Karpas-422 (cell line): ENCODE results near the gene SLC46A3. TPM values are rescaled to one million over a fixed set of nuclear protein-coding genes. Genes with fewer than 3 reads are reported as not detected.
"Not testable (repeated sequence)": the region's sequence is repeated elsewhere in the genome, so short reads cannot be mapped to it uniquely, and the experiment has no call there.

Experiments
- DNase-seq: peaks from one replicate; pipeline ENCODE4 v3.0.0-alpha.2; 2015
- H2AFZ ChIP-seq: fragments of 200-600 bp; sonication (generic); 2 replicates; pipeline ENCODE4 v1.6.1; 2014; ENCODE audit warnings: antibody characterized with exemption, low read length, mixed read lengths
- H3K27ac ChIP-seq: fragments of 200-600 bp; sonication (generic); 2 replicates; pipeline ENCODE4 v1.5.1; 2014; ENCODE audit warnings: mild to moderate bottlenecking, low read length, moderate library complexity
- H3K27me3 ChIP-seq: fragments of 200-600 bp; sonication (generic); 2 replicates; pipeline ENCODE4 v1.6.1; 2014; ENCODE audit warnings: low read length, mixed read lengths
- H3K36me3 ChIP-seq: fragments of 200-600 bp; sonication (generic); 2 replicates; pipeline ENCODE4 v1.6.1; 2014; ENCODE audit warnings: low read length, mixed read lengths; ENCODE audit not compliant: insufficient read depth
- H3K4me1 ChIP-seq: fragments of 200-600 bp; sonication (generic); 2 replicates; pipeline ENCODE4 v1.6.1; 2014; ENCODE audit warnings: mild to moderate bottlenecking, low read length, mixed read lengths
- H3K4me2 ChIP-seq: fragments of 200-600 bp; sonication (generic); 2 replicates; pipeline ENCODE4 v1.6.1; 2014; ENCODE audit warnings: low read length, low read depth, mild to moderate bottlenecking; ENCODE audit not compliant: poor library complexity, severe bottlenecking
- H3K4me3 ChIP-seq: fragments of 200-600 bp; sonication (generic); 2 replicates; pipeline ENCODE4 v1.5.1; 2014; ENCODE audit warnings: mild to moderate bottlenecking, antibody characterized with exemption, low read length, mixed read lengths
- H3K79me2 ChIP-seq: fragments of 200-600 bp; sonication (generic); 2 replicates; pipeline ENCODE4 v1.6.1; 2014; ENCODE audit warnings: mild to moderate bottlenecking, low read length, mixed read lengths
- H3K9ac ChIP-seq: fragments of 200-600 bp; sonication (generic); 2 replicates; pipeline ENCODE4 v1.6.0; 2014; ENCODE audit warnings: low read length
- H3K9me2 ChIP-seq: fragments of 200-600 bp; sonication (generic), shearing (Covaris generic); replicated peaks from 2 replicates; pipeline ENCODE4 v1.6.0; 2014; ENCODE audit warnings: mild to moderate bottlenecking, low read length, moderate library complexity; ENCODE audit not compliant: insufficient read depth
- H3K9me3 ChIP-seq: fragments of 300-700, 200-600 bp; sonication (generic); 2 replicates; pipeline ENCODE4 v1.6.1; 2014; ENCODE audit warnings: low read length, mixed read lengths
- H4K20me1 ChIP-seq: fragments of 200-600 bp; sonication (generic); 2 replicates; pipeline ENCODE4 v1.6.1; 2014; ENCODE audit warnings: mild to moderate bottlenecking, antibody characterized with exemption, low read length, low read depth; ENCODE audit not compliant: insufficient read depth
- total RNA-seq: library from RNA; depleted of rRNA; stranded (reverse); fragments of >200 nt; shearing (Covaris generic); gene quantifications from 2 replicates; pipeline ENCODE4 v1.2.3, GENCODE V29; 2014; ENCODE audit warnings: low replicate concordance

SLC46A3 gene
- total RNA-seq, 1 experiment from 2014 or later = 4.5 TPM

DNA sequence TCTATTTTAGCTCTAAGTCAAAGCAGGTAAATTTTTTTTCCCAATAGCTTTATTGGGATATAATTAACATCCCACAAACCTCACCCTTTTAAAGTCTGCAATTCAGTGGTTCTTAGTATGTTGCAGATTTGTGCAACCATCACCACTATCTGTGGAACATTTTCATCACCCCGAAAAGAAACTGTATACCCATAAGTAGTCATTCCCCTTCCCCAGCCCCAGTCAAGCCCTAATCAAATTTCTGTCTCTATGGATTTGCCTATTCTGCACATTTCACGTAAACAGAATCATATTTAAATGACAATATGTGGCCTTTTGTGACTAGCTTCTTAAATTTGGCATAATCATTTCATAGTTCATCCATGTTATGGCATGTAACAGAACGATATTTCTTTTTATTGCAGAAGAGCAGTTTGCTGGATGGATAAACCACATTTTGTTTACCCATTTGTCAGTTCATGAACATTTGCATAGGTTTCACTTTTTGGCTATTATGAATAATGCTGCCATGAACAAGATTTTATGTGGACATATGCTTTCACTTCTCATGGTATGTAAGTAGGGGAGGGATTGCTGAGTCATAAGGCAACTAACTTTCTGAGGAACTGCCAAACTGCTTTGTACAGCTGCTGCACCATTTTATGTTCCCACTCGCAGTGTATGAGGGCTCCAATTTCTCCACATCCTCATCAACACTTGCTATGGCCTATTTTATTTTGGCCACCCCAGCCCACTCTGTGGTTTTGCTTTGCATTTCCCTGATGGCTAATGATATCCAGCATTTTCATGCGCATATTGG, 10.9 kb downstream of the SLC46A3 start:
- H3K36me3 ChIP-seq = no peaks in the 10 kb centered on the region
- H3K27me3 ChIP-seq = no peaks in the 10 kb centered on the region
- no peaks in the 10 kb centered on the region for H3K9me3 ChIP-seq
- H3K4me2 ChIP-seq = no peak overlapping the region
- H3K4me1 ChIP-seq = peaks cover 8% of the 10 kb centered on the region
- no peak overlapping the region for H3K4me3 ChIP-seq
- no peak overlapping the region for H3K27ac ChIP-seq
- H3K79me2 ChIP-seq = no peaks in the 10 kb centered on the region
- no peak overlapping the region for H3K9ac ChIP-seq
- H2AFZ ChIP-seq = no peak overlapping the region
- peak; percentile 44 for DNase-seq
- H3K9me2 ChIP-seq = no peaks in the 10 kb centered on the region
- H4K20me1 ChIP-seq = no peaks in the 10 kb centered on the region

DNA sequence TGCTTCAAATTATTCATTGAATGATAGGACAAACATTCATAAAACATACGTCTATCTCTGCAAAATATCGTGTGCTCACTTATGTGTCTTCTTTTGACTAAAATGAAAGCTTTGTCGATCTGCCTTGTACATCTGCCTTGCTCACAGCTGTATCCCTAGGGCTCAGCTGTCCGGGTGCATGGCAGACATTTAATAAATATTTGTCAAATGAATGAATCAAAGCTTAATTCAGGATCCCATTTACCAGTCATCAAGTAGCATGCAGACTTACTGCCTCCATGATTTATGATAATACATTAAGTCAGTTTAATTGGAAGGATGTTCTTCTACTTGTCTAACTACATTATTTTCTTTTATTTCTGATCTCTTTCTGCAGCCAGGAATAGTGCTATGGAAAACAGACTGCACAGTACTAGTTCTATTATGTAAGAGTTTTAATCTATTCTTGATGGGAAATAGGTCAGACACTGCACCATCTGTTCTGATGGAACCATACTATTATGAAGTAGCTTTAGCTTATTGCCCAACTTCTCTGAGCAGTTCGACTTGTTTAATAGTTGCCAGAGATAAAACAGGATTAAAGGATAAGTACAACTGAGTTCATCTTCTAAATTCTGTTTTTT, 13.2 kb downstream of the SLC46A3 start:
- no peak overlapping the region for H3K27ac ChIP-seq
- H3K36me3 ChIP-seq = no peaks in the 10 kb centered on the region
- no peaks in the 10 kb centered on the region for H3K9me3 ChIP-seq
- H4K20me1 ChIP-seq = no peaks in the 10 kb centered on the region
- peaks cover 8% of the 10 kb centered on the region for H3K4me1 ChIP-seq
- no peak overlapping the region for H3K4me2 ChIP-seq
- H2AFZ ChIP-seq = no peak overlapping the region
- no peak overlapping the region for H3K4me3 ChIP-seq
- no peak for DNase-seq
- no peaks in the 10 kb centered on the region for H3K79me2 ChIP-seq
- H3K27me3 ChIP-seq = no peaks in the 10 kb centered on the region
- H3K9ac ChIP-seq = no peak overlapping the region
- no peaks in the 10 kb centered on the region for H3K9me2 ChIP-seq

DNA sequence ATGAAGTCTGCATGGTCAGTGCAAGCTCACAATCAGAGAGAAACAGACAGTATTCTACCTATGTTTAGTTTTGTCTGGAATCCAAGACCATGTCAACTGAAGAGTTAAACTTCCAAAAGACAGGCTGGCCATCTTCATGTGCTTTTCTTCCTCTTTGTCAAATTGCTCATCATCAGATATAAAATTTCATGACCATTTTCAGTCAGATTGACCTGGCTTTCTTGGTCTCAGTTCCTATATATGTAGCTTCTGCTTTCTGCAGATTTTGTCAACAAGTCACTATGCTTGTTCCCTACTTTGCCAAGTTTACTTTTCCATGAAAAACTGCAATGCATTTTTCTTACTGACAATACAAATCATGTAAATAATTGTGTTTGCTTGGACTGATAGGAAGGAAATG, 13.9 kb downstream of the SLC46A3 start:
- peaks cover 8% of the 10 kb centered on the region for H3K4me1 ChIP-seq
- no peak overlapping the region for H3K4me2 ChIP-seq
- H3K9ac ChIP-seq = no peak overlapping the region
- no peaks in the 10 kb centered on the region for H3K27me3 ChIP-seq
- H3K79me2 ChIP-seq = no peaks in the 10 kb centered on the region
- H3K36me3 ChIP-seq = no peaks in the 10 kb centered on the region
- no peaks in the 10 kb centered on the region for H3K9me3 ChIP-seq
- no peak for DNase-seq
- no peaks in the 10 kb centered on the region for H3K9me2 ChIP-seq
- H3K27ac ChIP-seq = no peak overlapping the region
- no peak overlapping the region for H2AFZ ChIP-seq
- no peaks in the 10 kb centered on the region for H4K20me1 ChIP-seq
- no peak overlapping the region for H3K4me3 ChIP-seq

DNA sequence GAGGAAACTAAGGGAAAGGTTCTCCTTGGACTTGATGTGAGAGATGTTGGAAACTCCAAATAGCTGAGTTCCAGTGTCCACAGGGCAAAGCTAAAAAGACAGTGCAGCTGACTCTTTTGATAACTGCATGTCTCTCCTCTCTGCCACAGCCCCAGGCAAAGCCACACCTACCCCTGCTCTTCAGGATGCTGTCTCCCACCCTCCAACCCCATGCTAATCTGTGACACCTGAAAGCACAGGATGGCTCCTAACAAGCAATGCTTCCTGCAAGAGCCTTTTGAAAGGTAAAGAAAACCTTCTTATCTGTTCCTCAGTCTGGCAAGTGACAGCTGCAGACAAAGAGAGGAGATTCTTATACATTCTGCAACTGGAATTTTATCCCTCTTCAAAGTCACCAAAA, 14.5 kb downstream of the SLC46A3 start:
- H3K4me2 ChIP-seq = no peak overlapping the region
- no peak overlapping the region for H3K4me3 ChIP-seq
- H3K27me3 ChIP-seq = no peaks in the 10 kb centered on the region
- no peaks in the 10 kb centered on the region for H3K9me2 ChIP-seq
- no peak overlapping the region for H2AFZ ChIP-seq
- H3K9ac ChIP-seq = no peak overlapping the region
- no peaks in the 10 kb centered on the region for H4K20me1 ChIP-seq
- no peak for DNase-seq
- H3K4me1 ChIP-seq = peaks cover 8% of the 10 kb centered on the region
- no peak overlapping the region for H3K27ac ChIP-seq
- H3K79me2 ChIP-seq = no peaks in the 10 kb centered on the region
- H3K9me3 ChIP-seq = no peaks in the 10 kb centered on the region
- H3K36me3 ChIP-seq = no peaks in the 10 kb centered on the region

DNA sequence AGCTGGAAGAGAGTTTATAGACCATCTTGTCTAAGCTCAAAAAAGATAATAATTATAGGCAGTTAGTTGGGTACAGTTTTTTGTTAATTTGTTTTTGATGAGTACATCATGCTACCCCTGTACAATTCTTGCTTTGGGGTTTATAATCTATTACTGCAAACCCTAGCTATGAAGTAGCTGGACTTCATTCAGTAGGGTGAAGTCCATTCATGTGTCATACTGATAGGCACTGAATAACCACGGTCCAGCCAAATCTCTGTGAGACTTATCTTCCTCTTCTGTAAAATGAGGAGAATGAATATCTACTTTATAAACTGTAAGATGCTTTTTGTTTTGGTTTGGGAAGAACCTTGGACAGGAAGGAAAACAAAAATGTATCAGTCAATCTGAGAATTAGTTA, 19.5 kb downstream of the SLC46A3 start:
- no peaks in the 10 kb centered on the region for H3K9me3 ChIP-seq
- no peak overlapping the region for H3K9ac ChIP-seq
- DNase-seq = no peak
- no peaks in the 10 kb centered on the region for H3K36me3 ChIP-seq
- H3K27ac ChIP-seq = no peak overlapping the region
- H3K79me2 ChIP-seq = no peaks in the 10 kb centered on the region
- H3K4me1 ChIP-seq = no peaks in the 10 kb centered on the region
- H3K9me2 ChIP-seq = no peaks in the 10 kb centered on the region
- no peaks in the 10 kb centered on the region for H3K27me3 ChIP-seq
- no peaks in the 10 kb centered on the region for H4K20me1 ChIP-seq
- no peak overlapping the region for H3K4me3 ChIP-seq
- H2AFZ ChIP-seq = no peak overlapping the region
- H3K4me2 ChIP-seq = no peak overlapping the region

DNA sequence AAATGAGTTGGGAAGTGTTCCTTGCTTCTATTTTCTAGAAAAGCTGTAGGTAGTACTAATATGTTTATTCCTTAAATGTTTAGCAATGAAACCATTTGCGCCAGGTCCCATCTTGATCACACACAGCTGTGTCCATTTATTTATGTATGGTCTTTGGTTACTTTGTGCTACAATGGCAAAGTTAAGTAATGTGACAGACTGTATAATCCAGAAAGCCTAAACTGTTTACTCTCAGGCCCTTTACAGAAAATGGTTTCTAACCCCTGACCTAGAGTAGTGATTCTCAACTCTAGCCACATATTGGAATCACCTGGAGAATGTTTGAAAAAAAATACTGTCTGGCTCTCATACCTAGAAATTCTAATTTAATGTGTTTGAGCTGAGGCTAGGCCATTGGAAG, 21.3 kb downstream of the SLC46A3 start:
- H2AFZ ChIP-seq = no peak overlapping the region
- no peaks in the 10 kb centered on the region for H4K20me1 ChIP-seq
- no peak overlapping the region for H3K4me2 ChIP-seq
- H3K4me3 ChIP-seq = no peak overlapping the region
- no peak overlapping the region for H3K9ac ChIP-seq
- H3K79me2 ChIP-seq = no peaks in the 10 kb centered on the region
- no peak for DNase-seq
- no peaks in the 10 kb centered on the region for H3K4me1 ChIP-seq
- H3K9me2 ChIP-seq = no peaks in the 10 kb centered on the region
- H3K27me3 ChIP-seq = no peaks in the 10 kb centered on the region
- H3K27ac ChIP-seq = no peak overlapping the region
- H3K9me3 ChIP-seq = no peaks in the 10 kb centered on the region
- no peaks in the 10 kb centered on the region for H3K36me3 ChIP-seq

DNA sequence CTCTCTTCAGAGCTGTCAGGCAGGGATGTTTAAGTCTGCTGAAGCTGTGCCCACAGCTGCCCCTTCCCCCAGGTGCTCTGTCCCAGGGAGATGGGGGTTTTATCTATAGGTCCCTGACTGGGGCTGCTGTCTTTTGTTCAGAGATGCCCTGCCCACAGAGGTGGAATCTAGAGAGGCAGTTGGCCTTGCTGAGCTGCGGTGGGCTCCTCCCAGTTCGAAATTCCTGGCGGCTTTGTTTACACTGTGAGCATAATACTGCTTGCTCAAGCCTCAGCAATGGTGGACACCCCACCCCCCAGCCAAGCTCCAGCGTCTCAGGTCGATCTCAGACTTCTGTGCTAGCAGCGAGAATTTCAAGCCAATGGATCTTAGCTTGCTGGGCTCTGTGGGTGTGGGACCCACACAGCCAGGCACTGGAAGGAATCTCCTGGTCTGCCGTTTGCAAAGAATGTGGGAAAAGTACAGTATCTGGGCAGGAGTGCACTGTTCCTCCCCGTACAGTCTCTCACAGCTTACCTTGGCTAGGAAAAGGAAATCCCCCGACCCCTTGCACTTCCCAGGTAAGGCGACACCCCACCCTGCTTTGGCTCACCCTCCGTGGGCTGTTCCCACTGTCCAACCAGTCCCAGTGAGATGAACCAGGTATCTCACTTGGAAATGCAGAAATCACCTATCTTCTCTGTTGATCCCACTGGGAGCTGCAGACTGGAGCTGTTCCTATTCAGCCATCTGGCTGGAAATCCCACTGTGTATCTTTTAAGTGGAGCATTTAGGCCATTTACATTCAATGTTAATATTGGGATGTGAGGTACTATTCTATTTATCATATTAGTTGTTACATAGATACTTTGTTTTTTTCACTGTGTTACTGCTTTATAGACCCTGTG, 24.9 kb downstream of the SLC46A3 start:
- not testable (repeated sequence) for H3K9ac ChIP-seq, H3K9me3 ChIP-seq, H3K27me3 ChIP-seq, H4K20me1 ChIP-seq, H3K27ac ChIP-seq, H2AFZ ChIP-seq, H3K4me1 ChIP-seq, DNase-seq, H3K36me3 ChIP-seq, H3K9me2 ChIP-seq, H3K79me2 ChIP-seq, H3K4me2 ChIP-seq, H3K4me3 ChIP-seq

DNA sequence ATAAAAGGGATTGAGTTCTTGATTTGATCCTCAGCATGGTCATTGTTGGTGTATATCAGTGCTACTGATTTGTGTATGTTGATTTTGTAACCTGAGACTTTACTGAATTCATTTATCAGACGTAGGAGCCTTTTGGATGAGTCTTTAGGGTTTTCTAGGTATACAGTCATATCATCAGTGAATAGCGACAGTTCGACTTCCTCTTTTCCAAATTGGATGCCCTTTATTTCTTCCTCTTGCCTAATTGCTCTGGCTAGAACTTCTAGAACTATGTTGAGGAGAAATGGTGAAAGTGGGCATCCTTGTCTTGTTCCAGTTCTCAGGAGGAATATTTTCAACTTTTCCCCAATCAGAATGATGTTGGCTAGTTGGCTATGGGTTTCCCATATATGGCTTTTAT, 32.9 kb downstream of the SLC46A3 start:
- Histone ChIP-seq H3K9ac (no peak overlapping the region), H4K20me1 (no peaks in the 10 kb centered on the region), H3K27ac (no peak overlapping the region)

More for the DNA sequence above, 32.9 kb downstream of the SLC46A3 start:
- Histone ChIP-seq H3K9me2 (no peaks in the 10 kb centered on the region), H3K4me1 (no peaks in the 10 kb centered on the region), H3K4me3 (no peak overlapping the region), H3K36me3 (no peaks in the 10 kb centered on the region), H2AFZ (no peak overlapping the region), H3K9me3 (no peaks in the 10 kb centered on the region), H3K79me2 (no peaks in the 10 kb centered on the region), H3K27me3 (no peaks in the 10 kb centered on the region), H3K4me2 (no peak overlapping the region)
- DNase-seq = no peak
